A549 treated with DMSO at 1 μM for 4 hours (cell line): Measurements from ENCODE around the gene OR11L1. TPM values are rescaled to one million over a fixed set of nuclear protein-coding genes. Genes with fewer than 3 reads are reported as not detected.

Experiments used
- total RNA-seq: library from RNA; stranded (reverse); fragments of 200-300 nt; extraction: Qiagen RNA extraction; gene quantifications from 5 replicates; pipeline ENCODE4 v1.2.3, GENCODE V29; 2022; ENCODE audit warnings: low read depth

OR11L1 gene
- total RNA-seq, result not detected in 5 replicates

GRCh38 chr1:247841796-247842195 is at the start of gene OR11L1:
Gene OR11L1, minus strand, starts transcription at chr1:247841896. Its CDS starts 0 bp downstream, at chr1:247841896.

GRCh38 chr1:247857069-247857984 is 15.6 kb upstream of the OR11L1 start, which contains the start of gene TRIM58:
Gene TRIM58, plus strand, starts transcription at chr1:247857187. Its CDS starts 60 bp downstream, at chr1:247857247.

GRCh38 chr1:247824023-247824422 is 17.7 kb downstream of the OR11L1 start, which contains the start of gene OR14A16:
Gene OR14A16, minus strand, starts transcription at chr1:247824119. Its CDS starts 8,390 bp downstream, at chr1:247815729.

Other genes with a start within 250 kb of the OR11L1 start
- not detected in 5 replicates for gene OR2G3, start 236.3 kb downstream of the OR11L1 start, total RNA-seq
- gene OR13G1, start 162.2 kb downstream of the OR11L1 start, total RNA-seq, result not detected in 5 replicates
- not detected in 5 replicates for gene OR6F1, start 125.2 kb downstream of the OR11L1 start, total RNA-seq
- gene OR14K1, start 103.3 kb downstream of the OR11L1 start, total RNA-seq, result not detected in 5 replicates
- gene OR14A2, start 93.8 kb downstream of the OR11L1 start, total RNA-seq, result not detected in 5 replicates
- not detected in 5 replicates for gene OR1C1, start 81.3 kb downstream of the OR11L1 start, total RNA-seq
- not detected in 5 replicates for gene OR14A16, start 17.8 kb downstream of the OR11L1 start, total RNA-seq
- not detected in 5 replicates for gene TRIM58, start 15.3 kb upstream of the OR11L1 start, total RNA-seq
- gene OR2W3, start 53.7 kb upstream of the OR11L1 start, total RNA-seq, result not detected in 5 replicates
- gene OR2T8, start 78.4 kb upstream of the OR11L1 start, total RNA-seq, result not detected in 5 replicates
- not detected in 5 replicates for gene OR2AJ1, start 83.0 kb upstream of the OR11L1 start, total RNA-seq
- not detected in 5 replicates for gene OR2L8, start 107.0 kb upstream of the OR11L1 start, total RNA-seq
- gene OR2AK2, start 123.3 kb upstream of the OR11L1 start, total RNA-seq, result not detected in 5 replicates
- not detected in 5 replicates for gene OR2L5, start 171.8 kb upstream of the OR11L1 start, total RNA-seq
- not detected in 5 replicates for gene OR2L2, start 188.2 kb upstream of the OR11L1 start, total RNA-seq
- not detected in 5 replicates for gene OR2L3, start 204.9 kb upstream of the OR11L1 start, total RNA-seq